Measurements from ENCODE around the gene EFNA4. TPM values are rescaled to one million over a fixed set of nuclear protein-coding genes. Genes with fewer than 3 reads are reported as not detected.
"Not testable (repeated sequence)": the region's sequence is repeated elsewhere in the genome, so short reads cannot be mapped to it uniquely, and the experiment has no call there.

Gene EFNA4
- total RNA-seq, 2 donors from 2014 or later = 5.7 to 9.5 TPM

GRCh38 chr1:155113450-155113980 is 50.0 kb downstream of the EFNA4 start:
- DNase-seq (ENCODE audit: low spot score in 2 of 2) (no peak), ATAC-seq (no peak)
- no peaks in the 10 kb centered on the region for H3K9me3 Mint-ChIP-seq
- H3K27ac Mint-ChIP-seq = no peak overlapping the region
- H3K36me3 Mint-ChIP-seq = no peaks in the 10 kb centered on the region

DNA sequence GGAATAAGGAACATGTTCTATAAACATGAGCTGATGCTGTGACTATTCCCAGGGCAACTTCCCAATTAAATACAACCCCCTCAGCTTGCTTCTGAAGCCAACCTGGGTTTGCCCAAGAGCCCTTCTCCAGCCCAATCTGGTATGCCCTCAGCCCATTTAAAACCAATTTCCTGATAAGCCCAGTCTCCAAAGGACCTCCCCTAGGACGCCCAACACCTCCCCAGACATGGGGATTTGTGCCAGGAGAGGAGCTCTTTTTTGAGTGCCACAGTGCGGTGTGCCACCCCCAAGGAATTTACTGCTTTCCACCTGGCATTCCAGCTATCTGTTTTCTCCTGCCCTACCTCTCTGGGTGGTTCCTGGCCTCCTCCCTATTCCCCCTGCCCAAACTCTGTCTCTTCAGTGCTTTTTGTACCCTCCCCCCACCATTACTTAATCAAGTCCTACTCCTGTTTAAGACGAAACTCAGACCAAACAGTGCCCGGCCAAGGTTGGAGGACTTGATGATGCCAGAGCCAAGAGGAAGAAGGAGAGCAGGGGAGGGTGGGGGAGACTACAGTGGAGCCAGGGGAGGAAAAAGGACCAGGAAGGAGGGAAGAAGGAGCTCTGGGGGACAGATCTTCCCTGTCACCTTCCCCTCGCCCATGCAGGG is 52.7 kb downstream of the EFNA4 start:
- H3K27ac Mint-ChIP-seq = no peak overlapping the region
- no peak for ATAC-seq
- H3K36me3 Mint-ChIP-seq = no peaks in the 10 kb centered on the region
- DNase-seq (ENCODE audit: low spot score in 2 of 2) = no peak
- H3K9me3 Mint-ChIP-seq = no peaks in the 10 kb centered on the region

DNA sequence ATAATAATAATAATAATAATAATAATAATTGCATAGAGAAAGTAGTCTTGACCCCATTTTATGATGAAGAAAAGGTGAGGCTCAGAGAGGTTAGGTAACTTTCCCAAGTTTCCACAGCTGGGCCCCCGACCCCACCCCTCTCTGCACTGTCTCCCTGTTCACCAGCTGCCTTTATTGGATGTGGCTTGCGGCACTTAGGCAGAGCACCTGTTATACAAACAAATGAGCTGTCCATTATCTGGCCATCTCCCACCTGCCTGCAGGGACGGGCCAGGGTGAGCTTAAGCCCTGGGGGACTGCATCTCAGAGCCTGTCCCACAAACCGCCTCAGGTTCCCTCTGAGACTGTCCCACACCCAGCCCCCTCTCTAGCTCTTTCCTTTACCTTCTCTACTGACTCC is 54.1 kb downstream of the EFNA4 start:
- DNase-seq (ENCODE audit: low spot score in 2 of 2) (no peak), ATAC-seq (no peak)
- Mint-ChIP-seq H3K27ac (no peak overlapping the region), H3K9me3 (no peaks in the 10 kb centered on the region), H3K36me3 (no peaks in the 10 kb centered on the region)

DNA sequence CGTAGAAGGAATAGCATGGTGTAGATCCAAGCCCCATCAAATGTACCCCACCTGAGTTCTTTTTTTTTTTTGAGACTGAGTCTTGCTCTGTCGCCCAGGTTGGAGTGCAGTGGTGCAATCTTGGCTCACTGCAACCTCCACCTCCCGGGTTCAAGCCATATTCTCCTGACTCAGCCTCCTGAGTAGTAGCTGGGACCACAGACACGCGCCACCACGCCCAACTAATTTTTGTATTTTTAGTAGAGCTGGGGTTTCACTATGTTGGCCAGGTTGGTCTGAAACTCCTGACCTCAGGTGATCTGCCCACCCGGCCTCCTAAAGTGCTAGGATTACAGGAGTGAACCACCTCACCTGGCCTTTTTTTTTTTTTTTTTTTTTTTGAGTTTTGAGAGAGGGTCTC is 54.5 kb downstream of the EFNA4 start:
- not testable (repeated sequence) for ATAC-seq; H3K27ac Mint-ChIP-seq; H3K36me3 Mint-ChIP-seq; H3K9me3 Mint-ChIP-seq; DNase-seq (ENCODE audit: low spot score in 2 of 2)

Other genes starting within 250 kb of the EFNA4 start
- gene KCNN3, start 193.5 kb upstream of the EFNA4 start, total RNA-seq = under 1 TPM; 0.04 to 0.32 TPM
- 10 to 100 TPM; 12.2 to 34.2 TPM for gene PMVK, start 127.0 kb upstream of the EFNA4 start, total RNA-seq
- gene PBXIP1, start 107.6 kb upstream of the EFNA4 start, total RNA-seq = 10 to 100 TPM; 40.9 to 41.1 TPM
- gene PYGO2, start 102.0 kb upstream of the EFNA4 start, total RNA-seq = 10 to 100 TPM; 27.7 to 55.3 TPM
- 10 to 100 TPM; 50.3 to 76.2 TPM for gene SHC1, start 93.0 kb upstream of the EFNA4 start, total RNA-seq
- 100 to 1,000 TPM; 202 to 308 TPM for gene CKS1B, start 89.1 kb upstream of the EFNA4 start, total RNA-seq
- gene FLAD1, start 80.4 kb upstream of the EFNA4 start, total RNA-seq = 10 to 100 TPM; 40.8 to 41.9 TPM
- under 1 TPM; 0.66 to 0.68 TPM for gene LENEP, start 70.2 kb upstream of the EFNA4 start, total RNA-seq
- gene ZBTB7B, start 60.9 kb upstream of the EFNA4 start, total RNA-seq = 100 to 1,000 TPM in 1 of 2 donors, 10 to 100 TPM in 1; 97.4 to 184 TPM
- 1 to 10 TPM; 1.5 to 1.8 TPM for gene DCST2, start 30.0 kb upstream of the EFNA4 start, total RNA-seq
- under 1 TPM in 1 of 2 donors, not detected in 1; 0.34 TPM for gene DCST1, start 29.9 kb upstream of the EFNA4 start, total RNA-seq
- gene ADAM15, start 12.4 kb upstream of the EFNA4 start, total RNA-seq = 10 to 100 TPM; 49.9 to 52.8 TPM
- gene EFNA3, start 15.1 kb downstream of the EFNA4 start, total RNA-seq = 10 to 100 TPM in 1 of 2 donors, 1 to 10 TPM in 1; 1.7 to 12.6 TPM
- gene EFNA1, start 64.1 kb downstream of the EFNA4 start, total RNA-seq = 1 to 10 TPM in 1 of 2 donors, under 1 TPM in 1; 0.68 to 1.6 TPM
- 10 to 100 TPM; 47.4 to 49.4 TPM for gene SLC50A1, start 72.1 kb downstream of the EFNA4 start, total RNA-seq
- 10 to 100 TPM; 26.4 to 40.8 TPM for gene DPM3, start 76.8 kb downstream of the EFNA4 start, total RNA-seq
- 100 to 1,000 TPM; 106 to 162 TPM for gene KRTCAP2, start 109.6 kb downstream of the EFNA4 start, total RNA-seq
- 10 to 100 TPM in 1 of 2 donors, 1 to 10 TPM in 1; 6.8 to 15.2 TPM for gene TRIM46, start 110.1 kb downstream of the EFNA4 start, total RNA-seq
- gene THBS3, start 144.2 kb downstream of the EFNA4 start, total RNA-seq = 10 to 100 TPM; 17.2 to 23.6 TPM
- 10 to 100 TPM; 46.6 to 57.2 TPM for gene MTX1, start 145.0 kb downstream of the EFNA4 start, total RNA-seq
- 10 to 100 TPM; 14.3 to 45.8 TPM for gene ENTREP3, start 191.7 kb downstream of the EFNA4 start, total RNA-seq
- 100 to 1,000 TPM in 1 of 2 donors, 10 to 100 TPM in 1; 98.9 to 107 TPM for gene SCAMP3, start 198.6 kb downstream of the EFNA4 start, total RNA-seq
- 100 to 1,000 TPM in 1 of 2 donors, 10 to 100 TPM in 1; 90.7 to 106 TPM for gene CLK2, start 209.8 kb downstream of the EFNA4 start, total RNA-seq
- gene HCN3, start 213.7 kb downstream of the EFNA4 start, total RNA-seq = 1 to 10 TPM; 3.9 to 4.8 TPM
- gene PKLR, start 237.7 kb downstream of the EFNA4 start, total RNA-seq = under 1 TPM in 1 of 2 donors, not detected in 1; 0.14 TPM
- 100 to 1,000 TPM; 349 to 372 TPM for gene FDPS, start 245.1 kb downstream of the EFNA4 start, total RNA-seq